ENCODE measurements around the gene NFATC2. TPM values are rescaled to one million over a fixed set of nuclear protein-coding genes. Genes with fewer than 3 reads are reported as not detected.

The NFATC2 gene
- total and polyA plus RNA-seq, 2 of the 8 experiments (the other 6 are each of a cell fraction or from before 2014, with no cell fraction given): 0.27 to 0.91 TPM

DNA sequence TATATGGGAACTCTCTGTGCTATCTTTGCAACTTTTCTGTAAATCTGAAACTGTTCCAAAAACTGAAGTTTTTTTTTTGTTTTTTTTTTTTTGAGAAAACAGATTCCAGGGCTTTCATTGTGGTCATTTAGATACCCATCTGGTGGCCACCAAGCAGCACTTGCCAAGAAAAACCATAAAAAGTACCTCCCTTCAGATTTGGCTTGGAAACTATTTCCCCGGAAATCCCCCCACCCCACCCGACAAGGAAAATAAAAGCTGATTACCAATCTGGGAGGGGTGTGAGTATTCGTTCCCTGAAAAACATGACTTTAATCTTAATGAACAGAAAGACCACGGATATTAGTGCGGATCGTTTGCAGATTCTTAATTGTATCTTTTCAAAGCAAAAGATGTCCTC lies 1.9 kb downstream of the NFATC2 start:
- no peak overlapping the region for H3K4me2 ChIP-seq (ENCODE audit: insufficient read depth in 1 of 2, low read depth in 2 of 2, low read length in 2 of 2)

More for the DNA sequence above, 1.9 kb downstream of the NFATC2 start:
- H3K14ac ChIP-seq (ENCODE audit: insufficient read length): no peak overlapping the region
- no peak overlapping the region for H2BK5ac ChIP-seq (ENCODE audit: low read depth, low read length)
- H3K23ac ChIP-seq (ENCODE audit: insufficient read length): no peak overlapping the region
- peaks cover 8 to 17% (median 15%) of the 10 kb centered on the region in 4 experiments for H3K27me3 ChIP-seq (replicated peaks in 1 of 4; ENCODE audit: control insufficient read depth in 3 of 4, extremely low read depth in 1 of 4, insufficient read depth in 3 of 4, low read length in 3 of 4)
- no peak overlapping the region for H2AK5ac ChIP-seq (ENCODE audit: low read depth, low read length)
- no peak overlapping the region for H2BK20ac ChIP-seq (ENCODE audit: low read length)
- FAIRE-seq (no peak), DNase-seq (ENCODE audit: low read depth in 1 of 2, low spot score in 2 of 2) (no peak)
- ChIA-PET POLR2A (ENCODE audit: partially characterized antibody) (interaction anchor here (1.5 kb wide), 1 partner anchor 10 kb away, joined by 4 read pairs; no protein-coding TSS in a partner anchor), CTCF (ENCODE audit: partially characterized antibody) (interaction anchor here (0.7 to 1.8 kb wide), 5 partner anchors 21 to 606 kb away, joined by 3 to 6 read pairs (median 4); no protein-coding TSS in a partner anchor)
- no peaks in the 10 kb centered on the region for H3K79me1 ChIP-seq (ENCODE audit: low read depth, low read length)
- no peak overlapping the region for H2AFZ ChIP-seq (ENCODE audit: low read length)
- no peaks in the 10 kb centered on the region for H4K20me1 ChIP-seq (replicated peaks in 1 of 2; ENCODE audit: control insufficient read depth in 1 of 2, insufficient read depth in 2 of 2, low read length in 2 of 2)
- no peak overlapping the region for H2BK15ac ChIP-seq (ENCODE audit: low read length)
- no peak overlapping the region for H2BK12ac ChIP-seq (ENCODE audit: low read depth, low read length)
- H3K56ac ChIP-seq (replicated peaks; ENCODE audit: insufficient read length, low read depth, low read length): no peak overlapping the region
- H3K27ac ChIP-seq (ENCODE audit: low read depth, low read length): no peak overlapping the region
- 88% methylated on average over 6 of the region's 6 CpGs; no CpG with 5 or more reads in 1 of the 2 experiments for WGBS, 2 experiments (ENCODE audit: extremely low coverage in 1 of 2, insufficient coverage in 1 of 2, insufficient read length in 1 of 2, insufficient replicate concordance in 2 of 2, low coverage in 1 of 2, low lambda C conversion rate in 2 of 2, missing lambda C conversion rate in 1 of 2)
- H3K9me3 ChIP-seq (ENCODE audit: insufficient read depth in 2 of 2, low read depth in 1 of 2, low read length in 1 of 2): no peaks in the 10 kb centered on the region
- no peak overlapping the region for H2BK120ac ChIP-seq (replicated peaks; ENCODE audit: low read depth, low read length)
- H3K4me1 ChIP-seq (replicated peaks in 1 of 4; ENCODE audit: control insufficient read depth in 3 of 4, insufficient read depth in 4 of 4, low read length in 3 of 4): peaks cover 0 to 10% (median 4%) of the 10 kb centered on the region in 4 experiments; a peak in 4 of 7 replicates
- no peak overlapping the region for H3K18ac ChIP-seq (ENCODE audit: extremely low read depth, low read length)
- TF ChIP-seq RAD21 (IDR thresholded peaks at IDR 0.05 in 1 of 2, conservative IDR thresholded peaks at IDR 0.05 in 1 of 2; ENCODE audit: low read depth in 2 of 2, low read length in 2 of 2) (no peak), EZH2 (IDR thresholded peaks at IDR 0.05; ENCODE audit: low read depth, low read length, severe bottlenecking) (no peak), CHD2 (IDR thresholded peaks at IDR 0.05; ENCODE audit: low read length) (no peak), PHF8 (conservative IDR thresholded peaks at IDR 0.05; ENCODE audit: low read depth, low read length) (no peak)
- no peaks in the 10 kb centered on the region for H3K36me3 ChIP-seq (ENCODE audit: control insufficient read depth in 2 of 4, insufficient read depth in 4 of 4, low read length in 3 of 4)
- no peak overlapping the region for H4K91ac ChIP-seq (replicated peaks; ENCODE audit: insufficient read length, low read length)
- no peak overlapping the region for H4K5ac ChIP-seq (ENCODE audit: insufficient read length, low read depth, low read length)
- H3K79me2 ChIP-seq (ENCODE audit: control insufficient read depth in 1 of 2, insufficient read depth in 2 of 2, low read length in 2 of 2): no peaks in the 10 kb centered on the region
- no peak overlapping the region for H4K8ac ChIP-seq (ENCODE audit: extremely low read depth, insufficient read depth, low read length)
- H3K4ac ChIP-seq (replicated peaks; ENCODE audit: insufficient read length, low read depth, low read length): no peak overlapping the region
- H3K23me2 ChIP-seq (ENCODE audit: low read depth, low read length): peaks cover 5% of the 10 kb centered on the region; the same call in 1 of the 2 replicates
- no peak overlapping the region for H3K4me3 ChIP-seq (ENCODE audit: extremely low read depth in 1 of 4, insufficient read depth in 2 of 4, low read depth in 3 of 4, low read length in 4 of 4)
- no peak overlapping the region for H3K9ac ChIP-seq (replicated peaks in 1 of 4; ENCODE audit: extremely low read depth in 1 of 4, low read depth in 3 of 4, low read length in 3 of 4)
